GM18951 (cell line): ENCODE measurements around the gene EEA1.
"Not testable (repeated sequence)": the region's sequence is repeated elsewhere in the genome, so short reads cannot be mapped to it uniquely, and the experiment has no call there.

Experiments
- POLR2A ChIP-seq: IDR thresholded peaks from 4 replicates; pipeline ENCODE4 v1.6.1; 2011; ENCODE audit warnings: mild to moderate bottlenecking; ENCODE audit not compliant: insufficient read length, insufficient read depth; ENCODE audit errors: extremely low read depth
- in situ Hi-C: fragments of 300-500 bp; cut with MboI; formaldehyde crosslinking; loops from one replicate; pipeline ENCODE4 v1.12.0; 2022; ENCODE audit warnings: low sequenced_read_pairs, mixed read lengths, inconsistent platforms; ENCODE audit not compliant: unreplicated experiment

Gene EEA1

GRCh38 chr12:92757597-92758121 is 171.4 kb downstream of the EEA1 start:
- in situ Hi-C loops = no loop called here
- TF ChIP-seq POLR2A = no peak

- in situ Hi-C loops = no loop called here
- no peak for TF ChIP-seq POLR2A
Measured at GRCh38 chr12:92756898-92757596, 172.0 kb downstream of the EEA1 start.

GRCh38 chr12:92753976-92754885 is 174.9 kb downstream of the EEA1 start:
- no peak for TF ChIP-seq POLR2A
- in situ Hi-C loops = no loop called here

GRCh38 chr12:92749691-92750090 is 179.4 kb downstream of the EEA1 start:
- in situ Hi-C loops = not testable (repeated sequence)

- no peak for TF ChIP-seq POLR2A
- in situ Hi-C loops = no loop called here
Measured at GRCh38 chr12:92747151-92747550, 181.9 kb downstream of the EEA1 start.

GRCh38 chr12:92745856-92746550 is 183.1 kb downstream of the EEA1 start:
- no peak for TF ChIP-seq POLR2A
- in situ Hi-C loops = no loop called here

GRCh38 chr12:92743026-92743425 is 186.1 kb downstream of the EEA1 start:
- in situ Hi-C loops = no loop called here
- TF ChIP-seq POLR2A = no peak

GRCh38 chr12:92740411-92740810 is 188.7 kb downstream of the EEA1 start:
- in situ Hi-C loops = no loop called here
- TF ChIP-seq POLR2A = no peak

GRCh38 chr12:92739113-92739512 is 190.0 kb downstream of the EEA1 start:
- in situ Hi-C loops = no loop called here
- TF ChIP-seq POLR2A = no peak

- in situ Hi-C loops = no loop called here
- TF ChIP-seq POLR2A = no peak
Measured at GRCh38 chr12:92737855-92738850, 190.9 kb downstream of the EEA1 start.

- in situ Hi-C loops = no loop called here
Measured at GRCh38 chr12:92736605-92737004, 192.5 kb downstream of the EEA1 start.

GRCh38 chr12:92735131-92735721 is 193.9 kb downstream of the EEA1 start:
- no peak for TF ChIP-seq POLR2A
- in situ Hi-C loops = no loop called here

More at GRCh38 chr12:92736605-92737004, 192.5 kb downstream of the EEA1 start:
- no peak for TF ChIP-seq POLR2A
